ENCODE results near the gene CASP14. TPM values are rescaled to one million over a fixed set of nuclear protein-coding genes. Genes with fewer than 3 reads are reported as not detected.
A peak's percentile ranks its signal among the peaks of the same experiment; 100 is the strongest.
"Not testable (repeated sequence)": the region's sequence is repeated elsewhere in the genome, so short reads cannot be mapped to it uniquely, and the experiment has no call there.

The CASP14 gene
- total and polyA plus RNA-seq, 9 of the 15 experiments (the other 6 are each of a cell fraction or from before 2014, with no cell fraction given): not detected

DNA sequence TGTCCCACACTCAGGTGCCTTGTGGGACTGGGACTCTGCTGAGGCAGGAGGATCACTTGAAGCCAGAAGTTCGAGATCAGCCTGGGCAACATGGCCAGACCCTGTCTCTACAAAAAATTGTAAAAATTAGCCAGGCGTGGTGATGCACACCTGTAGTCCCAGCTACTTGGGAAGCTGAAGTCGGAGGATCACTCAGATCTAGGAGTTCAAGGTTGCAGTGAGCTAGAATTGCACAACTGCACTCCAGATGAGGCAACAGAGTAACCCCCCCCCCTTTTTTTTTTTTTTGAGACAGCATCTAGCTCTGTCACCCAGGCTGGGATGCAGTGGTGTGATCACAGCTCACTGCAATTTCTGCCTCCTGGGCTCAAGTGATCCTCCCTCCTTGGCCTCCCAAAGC is 46.9 kb downstream of the CASP14 start:
- BruUV-seq (replicated peaks): no TSS peak
- H3K4me2 ChIP-seq (ENCODE audit: insufficient read depth, low read length): no peak overlapping the region
- ATAC-seq: no peak
- 3% methylated on average over 3 of the region's 3 CpGs for WGBS (ENCODE audit: insufficient coverage, low coverage, missing lambda C conversion rate)
- H3K27ac ChIP-seq (ENCODE audit: extremely low read depth, low read depth, low read length): no peak overlapping the region
- ChIA-PET CTCF (ENCODE audit: low intra/inter-chr PET ratio) (no interaction called here), POLR2A (interaction anchor here (0.6 kb wide), 1 partner anchor 447 kb away, joined by 3 read pairs; no protein-coding TSS in a partner anchor)
- H2AFZ ChIP-seq (ENCODE audit: low read depth, low read length): no peak overlapping the region
- no peak for FAIRE-seq
- H3K79me2 ChIP-seq (ENCODE audit: control insufficient read depth, insufficient read depth, low read length): no peaks in the 10 kb centered on the region
- H3K9me1 ChIP-seq (ENCODE audit: control insufficient read depth, insufficient read depth, low read length): no peaks in the 10 kb centered on the region
- no peak overlapping the region for H3K9ac ChIP-seq (ENCODE audit: insufficient read depth in 1 of 2, low read depth in 2 of 2, low read length in 2 of 2)
- H4K20me1 ChIP-seq (replicated peaks; ENCODE audit: control insufficient read depth, insufficient read depth, low read length): 0 out of 2 replicates have a peak, but pooled peaks cover 5% of the 10 kb centered on the region
- H3K4me1 ChIP-seq (replicated peaks in 1 of 2; ENCODE audit: control insufficient read depth in 2 of 2, insufficient read depth in 2 of 2, low read length in 2 of 2): no peaks in the 10 kb centered on the region
- intact Hi-C loops (cut with micrococcal nuclease) (no loop called here), in situ Hi-C loops (cut with MboI) (loop anchor here (10.0 kb wide), 1 partner anchor 459 kb away; no protein-coding TSS in a partner anchor)
- H3K4me3 ChIP-seq: no peak overlapping the region
- peak; percentile 33; the same call in 1 of the 2 replicates for TF ChIP-seq CEBPB (tag; IDR thresholded peaks at IDR 0.05)
- TF ChIP-seq SLC30A9 (CRISPR knock-in tag; IDR thresholded peaks at IDR 0.05): no peak
- H3K9me3 ChIP-seq (replicated peaks; ENCODE audit: control insufficient read depth, insufficient read depth, low read depth, low read length): no peaks in the 10 kb centered on the region
- no peak for DNase-seq (ENCODE audit: extremely low read depth in 1 of 4, low spot score in 3 of 4)
- H3K36me3 ChIP-seq (ENCODE audit: control insufficient read depth, insufficient read depth, low read length): no peaks in the 10 kb centered on the region
- peaks cover 0 to 16% of the 10 kb centered on the region in 2 experiments; a peak in 2 of 5 replicates for H3K27me3 ChIP-seq (ENCODE audit: control insufficient read depth in 2 of 2, insufficient read depth in 2 of 2, low read length in 2 of 2)

GRCh38 chr19:15097980-15098379 is 48.7 kb downstream of the CASP14 start:
- in situ Hi-C loops (cut with MboI): loop anchor here (10.0 kb wide), 1 partner anchor 457 kb away; no protein-coding TSS in a partner anchor
- peaks cover 0 to 16% of the 10 kb centered on the region in 2 experiments; a peak in 2 of 5 replicates for H3K27me3 ChIP-seq (ENCODE audit: control insufficient read depth in 2 of 2, insufficient read depth in 2 of 2, low read length in 2 of 2)

More at GRCh38 chr19:15097980-15098379, 48.7 kb downstream of the CASP14 start:
- H3K9me1 ChIP-seq (ENCODE audit: control insufficient read depth, insufficient read depth, low read length); H4K20me1 ChIP-seq (replicated peaks; ENCODE audit: control insufficient read depth, insufficient read depth, low read length); H3K36me3 ChIP-seq (ENCODE audit: control insufficient read depth, insufficient read depth, low read length); H3K9ac ChIP-seq (ENCODE audit: insufficient read depth in 1 of 2, low read depth in 2 of 2, low read length in 2 of 2); H3K4me1 ChIP-seq (replicated peaks in 1 of 2; ENCODE audit: control insufficient read depth in 2 of 2, insufficient read depth in 2 of 2, low read length in 2 of 2); intact Hi-C loops (cut with micrococcal nuclease); H2AFZ ChIP-seq (ENCODE audit: low read depth, low read length); CTCF ChIA-PET (ENCODE audit: low intra/inter-chr PET ratio); H3K4me2 ChIP-seq (ENCODE audit: insufficient read depth, low read length); H3K4me3 ChIP-seq; BruUV-seq (replicated peaks); H3K79me2 ChIP-seq (ENCODE audit: control insufficient read depth, insufficient read depth, low read length); FAIRE-seq; H3K9me3 ChIP-seq (replicated peaks; ENCODE audit: control insufficient read depth, insufficient read depth, low read depth, low read length); H3K27ac ChIP-seq (ENCODE audit: extremely low read depth, low read depth, low read length); DNase-seq (ENCODE audit: extremely low read depth in 1 of 4, low spot score in 3 of 4); ATAC-seq: not testable (repeated sequence)
- 4% methylated on average over 6 of the region's 6 CpGs for WGBS (ENCODE audit: insufficient coverage, low coverage, missing lambda C conversion rate)
- POLR2A ChIA-PET: interaction anchor here (0.8 to 0.9 kb wide), 2 partner anchors 15 to 28 kb away, joined by 3 to 4 read pairs; a partner anchor contains a TSS

All from K562 (cell line).